SK-N-SH treated with all-trans-retinoic acid at 6 μM for 48 hours (cell line): Measurements from ENCODE around the gene POLD2.

ENCODE experiments used
- ATAC-seq: fragments of 200-7000 bp; cut with Tn5 transposase; 3 replicates; pipeline ENCODE4 v1.9.1; 2020; ENCODE audit warnings: mild to moderate bottlenecking, moderate library complexity
- CREB5 ChIP-seq: fragments of 250-450 bp; sonication (Bioruptor Pico); IDR thresholded peaks from 2 replicates; pipeline ENCODE4 v1.5.1; 2020; ENCODE audit warnings: low read depth, mild to moderate bottlenecking, moderate library complexity
- CSDC2 ChIP-seq: fragments of 250-450 bp; sonication (Bioruptor Pico); IDR thresholded peaks from 2 replicates; pipeline ENCODE4 v1.5.0; 2020; ENCODE audit warnings: mild to moderate bottlenecking, moderate library complexity
- CSRNP3 ChIP-seq: fragments of 250-450 bp; sonication (Bioruptor Pico); IDR thresholded peaks from 2 replicates; pipeline ENCODE4 v1.5.1; 2021; ENCODE audit warnings: mild to moderate bottlenecking, moderate library complexity
- ESRRG ChIP-seq: fragments of 250-450 bp; sonication (Bioruptor Pico); IDR thresholded peaks from 2 replicates; pipeline ENCODE4 v1.6.1; 2021; ENCODE audit warnings: mild to moderate bottlenecking
- ISL1 ChIP-seq: fragments of 250-450 bp; sonication (Bioruptor Pico); IDR thresholded peaks from 2 replicates; pipeline ENCODE4 v2.1.2; 2022; ENCODE audit warnings: mild to moderate bottlenecking, moderate library complexity
- OSR1 ChIP-seq: fragments of 250-450 bp; sonication (Bioruptor Pico); IDR thresholded peaks from 2 replicates; pipeline ENCODE4 v1.8.0; 2022; ENCODE audit warnings: moderate library complexity, mild to moderate bottlenecking, inconsistent platforms
- PATZ1 ChIP-seq: fragments of 250-450 bp; sonication (Bioruptor Pico); IDR thresholded peaks from 2 replicates; pipeline ENCODE4 v1.8.0; 2020; ENCODE audit warnings: mild to moderate bottlenecking, moderate library complexity, borderline replicate concordance
- POU6F1 ChIP-seq: fragments of 250-450 bp; sonication (Bioruptor Pico); IDR thresholded peaks from 2 replicates; pipeline ENCODE4 v1.8.0; 2021; ENCODE audit warnings: low read depth, mild to moderate bottlenecking, moderate library complexity, borderline replicate concordance
- PPARA ChIP-seq: fragments of 250-450 bp; sonication (Bioruptor Pico); IDR thresholded peaks from 2 replicates; pipeline ENCODE4 v1.5.0; 2020; ENCODE audit warnings: mild to moderate bottlenecking, borderline replicate concordance
- RARB ChIP-seq: fragments of 250-450 bp; sonication (Bioruptor Pico); IDR thresholded peaks from 2 replicates; pipeline ENCODE4 v1.8.0; 2021; ENCODE audit warnings: mild to moderate bottlenecking, moderate library complexity
- SNAI2 ChIP-seq: fragments of 250-450 bp; sonication (Bioruptor Pico); IDR thresholded peaks from 2 replicates; pipeline ENCODE4 v1.5.0; 2020; ENCODE audit warnings: mild to moderate bottlenecking, moderate library complexity
- TCF4 ChIP-seq: fragments of 250-450 bp; sonication (Bioruptor Pico); IDR thresholded peaks from 2 replicates; pipeline ENCODE4 v1.8.0; 2021; ENCODE audit warnings: mild to moderate bottlenecking, moderate library complexity, borderline replicate concordance
- TOX ChIP-seq: fragments of 250-450 bp; sonication (Bioruptor Pico); IDR thresholded peaks from 2 replicates; pipeline ENCODE4 v1.8.0; 2021; ENCODE audit warnings: mild to moderate bottlenecking, moderate library complexity, borderline replicate concordance
- TSHZ2 ChIP-seq: fragments of 250-450 bp; sonication (Bioruptor Pico); IDR thresholded peaks from 2 replicates; pipeline ENCODE4 v1.5.0; 2020; ENCODE audit warnings: mild to moderate bottlenecking, moderate library complexity
- ZC3H10 ChIP-seq: fragments of 250-450 bp; sonication (Bioruptor Pico); IDR thresholded peaks from 2 replicates; pipeline ENCODE4 v1.5.1; 2021; ENCODE audit warnings: mild to moderate bottlenecking, moderate library complexity
- ZFP30 ChIP-seq: fragments of 450-650 bp; formaldehyde crosslinking; IDR thresholded peaks from 2 replicates; pipeline ENCODE4 v1.5.0; 2022; ENCODE audit warnings: mild to moderate bottlenecking, moderate library complexity
- ZNF565 ChIP-seq: fragments of 450-650 bp; formaldehyde crosslinking; conservative IDR thresholded peaks from 2 replicates; pipeline ENCODE4 v1.5.0; 2020; ENCODE audit warnings: low read depth, mild to moderate bottlenecking, moderate library complexity
- ZNF70 ChIP-seq: fragments of 450-650 bp; formaldehyde crosslinking; IDR thresholded peaks from 2 replicates; pipeline ENCODE4 v1.5.0; 2020; ENCODE audit warnings: mild to moderate bottlenecking, moderate library complexity
- ZNF8 ChIP-seq: fragments of 450-650 bp; formaldehyde crosslinking; IDR thresholded peaks from 2 replicates; pipeline ENCODE4 v1.5.0; 2020; ENCODE audit warnings: mild to moderate bottlenecking, moderate library complexity

The POLD2 gene

GRCh38 chr7:44134943-44135628, 11.7 kb upstream of the POLD2 start:
- ATAC-seq: no peak
- TF ChIP-seq ISL1 (CRISPR knock-in tag) (no peak), RARB (CRISPR knock-in tag) (no peak), PPARA (CRISPR knock-in tag) (no peak), SNAI2 (CRISPR knock-in tag) (no peak), TOX (CRISPR knock-in tag) (no peak), CSRNP3 (CRISPR knock-in tag) (no peak), ZNF70 (CRISPR knock-in tag) (no peak), ZNF565 (CRISPR knock-in tag) (no peak), TSHZ2 (CRISPR knock-in tag) (no peak), OSR1 (no peak), CREB5 (CRISPR knock-in tag) (no peak)

GRCh38 chr7:44133295-44133694, 9.9 kb upstream of the POLD2 start:
- no peak for ATAC-seq
- TF ChIP-seq ZNF70 (CRISPR knock-in tag) (no peak), TSHZ2 (CRISPR knock-in tag) (no peak), SNAI2 (CRISPR knock-in tag) (no peak), ZNF8 (CRISPR knock-in tag) (no peak), TCF4 (no peak), ISL1 (CRISPR knock-in tag) (no peak), ZFP30 (no peak)
- TF ChIP-seq, all 23 proteins: peak for 0

GRCh38 chr7:44132039-44132438, 8.7 kb upstream of the POLD2 start:
- ATAC-seq: peak; percentile 49
- no peak for TF ChIP-seq POU6F1 (CRISPR knock-in tag)
- TF ChIP-seq ZC3H10 (CRISPR knock-in tag): no peak
- TF ChIP-seq ESRRG (CRISPR knock-in tag): no peak
- no peak for TF ChIP-seq CREB5 (CRISPR knock-in tag)
- no peak for TF ChIP-seq TOX (CRISPR knock-in tag)
- no peak for TF ChIP-seq ZNF8 (CRISPR knock-in tag)
- no peak for TF ChIP-seq ZFP30
- TF ChIP-seq CSRNP3 (CRISPR knock-in tag): no peak
- no peak for TF ChIP-seq PATZ1
- TF ChIP-seq CSDC2 (CRISPR knock-in tag): no peak
- TF ChIP-seq ISL1 (CRISPR knock-in tag): no peak; the same call in 1 of the 2 replicates
- no peak for TF ChIP-seq ZNF70 (CRISPR knock-in tag)
- no peak for TF ChIP-seq SNAI2 (CRISPR knock-in tag)
- TF ChIP-seq RARB (CRISPR knock-in tag): no peak
